Mesendoderm (in vitro differentiated cells): Measurements from ENCODE around the gene FAM174C.
"Not testable (repeated sequence)": the region's sequence is repeated elsewhere in the genome, so short reads cannot be mapped to it uniquely, and the experiment has no call there.

Experiments
- DNase-seq: peaks from one replicate; pipeline ENCODE4 v3.0.0; 2013
- H2AK5ac ChIP-seq: 2 replicates; pipeline ENCODE4 v1.6.1; 2013; ENCODE audit warnings: low read length, inconsistent platforms
- H2BK120ac ChIP-seq: 2 replicates; pipeline ENCODE4 v1.6.1; 2013; ENCODE audit warnings: low read depth, mild to moderate bottlenecking, low read length, moderate library complexity, mixed read lengths
- H2BK15ac ChIP-seq: replicated peaks from 2 replicates; pipeline ENCODE4 v1.6.1; 2013; ENCODE audit warnings: low read depth, mild to moderate bottlenecking, moderate library complexity
- H2BK5ac ChIP-seq: 2 replicates; pipeline ENCODE4 v1.6.1; 2013; ENCODE audit warnings: low read length, inconsistent platforms
- H3K18ac ChIP-seq: 2 replicates; pipeline ENCODE4 v1.6.1; 2013; ENCODE audit warnings: mild to moderate bottlenecking, low read length, mixed read lengths
- H3K23ac ChIP-seq: one replicate; pipeline ENCODE4 v1.6.1; 2013; ENCODE audit warnings: low read length
- H3K27ac ChIP-seq: 2 replicates; pipeline ENCODE4 v1.5.1; 2013; ENCODE audit warnings: low read depth, mild to moderate bottlenecking, inconsistent platforms, low read length, moderate library complexity
- H3K27me3 ChIP-seq: 2 replicates; pipeline ENCODE4 v1.6.1; 2013; ENCODE audit warnings: low read length, control low read depth, mild to moderate bottlenecking, inconsistent platforms; ENCODE audit not compliant: insufficient read depth, poor library complexity
- H3K36me3 ChIP-seq: 2 replicates; pipeline ENCODE4 v1.6.1; 2013; ENCODE audit warnings: low read length, inconsistent platforms; ENCODE audit not compliant: control insufficient read depth, insufficient read depth
- H3K4ac ChIP-seq: one replicate; pipeline ENCODE4 v1.6.1; 2013; ENCODE audit warnings: low read depth, mild to moderate bottlenecking, low read length, moderate library complexity
- H3K4me1 ChIP-seq: 2 replicates; pipeline ENCODE4 v1.6.1; 2013; ENCODE audit warnings: low read depth, low read length, inconsistent platforms; ENCODE audit not compliant: control insufficient read depth
- H3K4me2 ChIP-seq: 2 replicates; pipeline ENCODE4 v1.6.1; 2013; ENCODE audit warnings: low read length
- H3K4me3 ChIP-seq: 2 replicates; pipeline ENCODE4 v1.5.1; 2013; ENCODE audit warnings: mild to moderate bottlenecking, low read length
- H3K56ac ChIP-seq: one replicate; pipeline ENCODE4 v1.6.1; 2013; ENCODE audit warnings: low read length
- H3K79me1 ChIP-seq: 2 replicates; pipeline ENCODE4 v1.6.1; 2013; ENCODE audit warnings: low read length, inconsistent platforms
- H3K79me2 ChIP-seq: 2 replicates; pipeline ENCODE4 v1.6.1; 2013; ENCODE audit warnings: mild to moderate bottlenecking, low read length; ENCODE audit not compliant: control insufficient read depth, insufficient read depth
- H3K9ac ChIP-seq: 2 replicates; pipeline ENCODE4 v1.6.1; 2013; ENCODE audit warnings: low read length, inconsistent platforms
- H4K5ac ChIP-seq: one replicate; pipeline ENCODE4 v1.6.1; 2013; ENCODE audit warnings: low read length
- H4K8ac ChIP-seq: one replicate; pipeline ENCODE4 v1.6.1; 2013; ENCODE audit warnings: low read depth, mild to moderate bottlenecking, control low read depth, low read length, moderate library complexity
- WGBS: extraction: QIAGEN DNeasy Blood & Tissue Kit; methylation state at CpG from one replicate; pipeline ENCODE4 v1.1.7; 2013; ENCODE audit warnings: low lambda C conversion rate, missing lambda C conversion rate; ENCODE audit not compliant: insufficient coverage; ENCODE audit errors: extremely low coverage; 5-methylcytosine and 5-hydroxymethylcytosine counted together

Gene FAM174C

DNA sequence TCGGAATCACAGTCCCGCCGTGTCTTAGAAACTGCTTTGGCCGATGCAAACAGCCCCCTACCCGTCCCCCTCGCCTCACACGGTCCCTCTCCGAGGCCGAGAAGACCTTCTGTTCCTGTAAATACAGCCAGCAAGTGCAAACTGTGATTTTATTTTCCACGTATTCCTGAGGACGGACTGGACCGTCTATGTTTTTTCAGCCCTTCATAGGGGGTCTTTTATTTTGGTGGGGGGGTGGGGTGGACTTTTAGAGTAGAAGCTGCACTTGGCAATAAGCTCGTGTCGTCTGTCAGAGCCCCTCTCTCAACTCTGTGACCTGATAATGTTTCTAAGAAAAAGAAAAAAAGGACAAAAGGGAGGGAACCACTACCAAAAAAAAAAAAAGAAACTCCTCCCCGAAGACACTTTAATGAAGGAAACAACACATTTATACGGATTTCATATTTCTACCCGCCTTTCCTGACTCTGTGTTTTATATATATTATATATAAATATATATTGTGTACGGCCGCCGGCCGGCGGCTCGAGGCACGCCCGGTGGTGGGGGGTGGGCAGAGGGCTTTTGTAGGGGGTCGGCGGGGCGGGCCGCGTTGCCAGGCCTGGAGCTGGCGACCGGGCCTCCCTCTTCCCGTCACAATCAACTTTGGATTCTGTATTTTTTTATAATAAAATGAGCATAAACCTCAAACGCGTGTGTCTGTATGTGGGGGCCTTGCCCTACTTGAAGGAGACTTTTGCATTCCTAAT is 25.6 kb downstream of the FAM174C start:
- DNase-seq = no peak
- H3K9ac ChIP-seq = no peak overlapping the region
- no peak overlapping the region for H3K4me3 ChIP-seq
- H2BK15ac ChIP-seq = no peak overlapping the region
- no peak overlapping the region for H3K4ac ChIP-seq
- no peaks in the 10 kb centered on the region for H3K36me3 ChIP-seq
- no peaks in the 10 kb centered on the region for H3K79me1 ChIP-seq
- no peak overlapping the region for H4K5ac ChIP-seq
- no CpG with 5 or more reads among the region's 35 CpGs for WGBS
- no peaks in the 10 kb centered on the region for H3K27me3 ChIP-seq
- no peak overlapping the region for H2AK5ac ChIP-seq
- no peak overlapping the region for H3K56ac ChIP-seq
- no peaks in the 10 kb centered on the region for H3K4me1 ChIP-seq
- H3K18ac ChIP-seq = no peak overlapping the region
- no peak overlapping the region for H4K8ac ChIP-seq
- no peak overlapping the region for H3K23ac ChIP-seq
- H3K27ac ChIP-seq = no peak overlapping the region
- H3K4me2 ChIP-seq = no peak overlapping the region
- no peak overlapping the region for H2BK120ac ChIP-seq
- no peaks in the 10 kb centered on the region for H3K79me2 ChIP-seq
- no peak overlapping the region for H2BK5ac ChIP-seq

DNA sequence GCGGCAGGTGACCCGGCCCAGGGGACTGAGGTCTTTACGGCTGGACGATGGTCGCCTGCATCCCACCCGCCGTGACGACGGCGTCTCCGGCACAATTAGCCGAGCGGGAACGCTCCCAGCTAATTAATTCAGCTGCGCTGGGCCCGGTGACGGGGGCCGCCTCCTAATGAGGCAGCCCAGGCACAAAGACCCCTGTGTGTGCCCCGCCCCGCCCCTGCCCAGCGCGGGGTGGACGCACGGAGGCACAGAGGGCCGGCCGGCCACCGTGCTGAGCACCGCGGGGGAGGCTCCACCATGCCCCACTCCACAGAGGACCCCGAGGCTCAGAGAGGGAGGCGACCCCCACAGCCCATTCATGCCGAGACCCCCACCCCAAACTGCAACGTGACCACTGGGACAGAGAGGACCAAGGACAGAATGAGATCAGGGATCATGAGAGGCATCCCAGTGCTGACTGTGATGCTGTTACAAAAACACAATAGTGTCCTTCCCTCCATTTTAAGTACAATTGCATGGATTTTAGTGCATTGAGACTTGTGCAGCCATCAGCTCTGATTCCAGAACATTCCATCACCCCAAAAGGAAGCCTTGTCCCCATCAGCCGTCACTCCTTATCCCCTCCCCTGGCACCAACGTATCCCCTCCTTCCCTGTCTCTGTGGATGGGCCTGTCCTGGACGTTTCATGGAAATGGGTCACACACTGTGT is 27.4 kb downstream of the FAM174C start:
- no peak overlapping the region for H2AK5ac ChIP-seq
- no peak overlapping the region for H3K4me2 ChIP-seq
- H2BK15ac ChIP-seq = no peak overlapping the region
- H3K56ac ChIP-seq = no peak overlapping the region
- no peak overlapping the region for H2BK120ac ChIP-seq
- no peak overlapping the region for H4K5ac ChIP-seq
- no peak overlapping the region for H3K4ac ChIP-seq
- no peak overlapping the region for H3K23ac ChIP-seq
- H3K79me2 ChIP-seq = no peaks in the 10 kb centered on the region
- H3K27ac ChIP-seq = no peak overlapping the region
- no peak overlapping the region for H2BK5ac ChIP-seq
- H3K4me3 ChIP-seq = no peak overlapping the region
- no peak overlapping the region for H4K8ac ChIP-seq
- H3K36me3 ChIP-seq = no peaks in the 10 kb centered on the region
- no peaks in the 10 kb centered on the region for H3K4me1 ChIP-seq
- DNase-seq = no peak
- H3K9ac ChIP-seq = no peak overlapping the region
- H3K27me3 ChIP-seq = no peaks in the 10 kb centered on the region
- no peak overlapping the region for H3K18ac ChIP-seq
- no CpG with 5 or more reads among the region's 36 CpGs for WGBS
- H3K79me1 ChIP-seq = no peaks in the 10 kb centered on the region

DNA sequence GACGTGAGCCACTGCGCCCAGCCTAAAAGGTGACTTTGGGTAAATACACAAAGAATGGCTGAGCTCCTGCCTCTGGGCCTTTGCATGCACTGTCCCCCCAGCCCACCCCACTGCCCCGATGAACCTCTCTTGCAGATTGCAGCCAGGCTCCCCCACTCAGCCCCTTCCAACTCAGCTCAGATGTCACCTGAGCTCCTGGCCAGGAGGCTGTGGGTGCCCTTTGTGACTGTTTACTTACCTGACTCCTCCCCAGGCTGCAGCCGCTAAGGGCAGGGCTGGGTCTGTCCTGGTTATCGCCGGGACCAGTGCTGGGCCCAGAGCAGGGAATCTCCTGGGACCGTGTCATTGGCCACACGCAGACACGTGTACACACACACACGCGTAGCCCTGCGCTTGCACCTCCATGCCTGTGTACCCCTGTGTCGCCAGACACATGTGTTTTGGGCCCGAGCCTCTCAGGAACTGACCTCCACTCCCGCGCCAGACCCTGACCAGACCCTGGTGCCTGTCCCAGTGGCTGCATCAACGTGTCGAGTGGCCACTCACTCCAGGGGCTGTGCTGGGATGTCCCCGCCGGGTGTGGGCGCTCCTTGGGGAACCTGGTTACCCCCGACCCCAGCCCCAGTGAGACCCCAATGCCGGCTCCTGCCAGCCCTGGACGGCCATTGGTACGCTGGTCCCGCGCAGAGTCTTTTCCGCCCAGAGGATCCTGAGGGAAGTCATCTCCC is 29.0 kb downstream of the FAM174C start:
- no CpG with 5 or more reads among the region's 28 CpGs for whole genome bisulfite sequencing

DNA sequence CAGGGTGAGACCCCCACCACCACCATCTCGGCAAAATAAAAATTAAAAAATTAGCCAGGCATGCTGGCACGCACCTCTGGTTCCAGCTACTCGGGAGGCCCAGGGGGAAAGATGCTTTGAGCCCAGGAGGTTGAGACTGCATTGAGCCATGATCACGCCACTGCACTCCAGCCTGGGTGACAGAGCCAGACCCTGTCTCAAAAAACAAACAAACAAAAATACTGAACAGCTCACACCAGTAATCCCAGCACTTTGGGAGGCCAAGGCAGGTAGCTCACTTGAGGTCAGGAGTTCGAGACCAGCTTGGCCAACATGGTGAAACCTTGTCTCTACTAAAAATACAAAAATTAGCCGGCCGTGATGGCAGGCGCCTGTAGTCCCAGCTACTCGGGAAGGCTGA is 30.0 kb downstream of the FAM174C start:
- H3K79me1 ChIP-seq, DNase-seq, H3K4ac ChIP-seq, H3K36me3 ChIP-seq, H4K5ac ChIP-seq, H3K4me2 ChIP-seq, H3K56ac ChIP-seq, H2BK120ac ChIP-seq, H3K27ac ChIP-seq, H4K8ac ChIP-seq, H3K79me2 ChIP-seq, H2AK5ac ChIP-seq, H3K9ac ChIP-seq, H2BK15ac ChIP-seq, H3K23ac ChIP-seq, H2BK5ac ChIP-seq, H3K4me1 ChIP-seq, H3K4me3 ChIP-seq, H3K18ac ChIP-seq, H3K27me3 ChIP-seq: not testable (repeated sequence)
- no CpG with 5 or more reads among the region's 9 CpGs for WGBS

More for the DNA sequence above, 29.0 kb downstream of the FAM174C start:
- Histone ChIP-seq H2BK120ac (no peak overlapping the region), H3K4me3 (no peak overlapping the region), H3K56ac (no peak overlapping the region), H3K79me1 (no peaks in the 10 kb centered on the region), H3K4ac (no peak overlapping the region), H3K27me3 (no peaks in the 10 kb centered on the region), H3K4me2 (no peak overlapping the region), H3K36me3 (no peaks in the 10 kb centered on the region), H2AK5ac (no peak overlapping the region), H3K18ac (no peak overlapping the region), H3K9ac (no peak overlapping the region), H2BK15ac (no peak overlapping the region), H3K27ac (no peak overlapping the region), H2BK5ac (no peak overlapping the region), H3K4me1 (no peaks in the 10 kb centered on the region), H4K5ac (no peak overlapping the region), H4K8ac (no peak overlapping the region), H3K79me2 (no peaks in the 10 kb centered on the region), H3K23ac (no peak overlapping the region)
- no peak for DNase-seq

- H2BK120ac ChIP-seq = no peak overlapping the region
- H3K9ac ChIP-seq = no peak overlapping the region
- no peaks in the 10 kb centered on the region for H3K4me1 ChIP-seq
- DNase-seq = no peak
- no peak overlapping the region for H4K5ac ChIP-seq
- no peak overlapping the region for H2BK5ac ChIP-seq
- no peaks in the 10 kb centered on the region for H3K27me3 ChIP-seq
- no peaks in the 10 kb centered on the region for H3K79me2 ChIP-seq
- no peak overlapping the region for H3K18ac ChIP-seq
- no peak overlapping the region for H2BK15ac ChIP-seq
- no peak overlapping the region for H3K56ac ChIP-seq
- no CpG with 5 or more reads among the region's 38 CpGs for WGBS
- no peak overlapping the region for H3K4ac ChIP-seq
- H3K79me1 ChIP-seq = no peaks in the 10 kb centered on the region
- H3K27ac ChIP-seq = no peak overlapping the region
- H4K8ac ChIP-seq = no peak overlapping the region
- H3K23ac ChIP-seq = no peak overlapping the region
- H3K36me3 ChIP-seq = no peaks in the 10 kb centered on the region
- H3K4me2 ChIP-seq = no peak overlapping the region
- H3K4me3 ChIP-seq = no peak overlapping the region
- no peak overlapping the region for H2AK5ac ChIP-seq
Observed at GRCh38 chr19:1307320-1307719, 32.0 kb downstream of the FAM174C start.
